Lower lobe of right lung (tissue), 2 donors: Measurements from ENCODE around the gene ACY1. TPM values are rescaled to one million over a fixed set of nuclear protein-coding genes. Genes with fewer than 3 reads are reported as not detected.

Experiments used
- ATAC-seq, 2 donors: fragments of 200-7000 bp; cut with Tn5 transposase; one replicate each; pipeline ENCODE4 v1.9.1; 2020 to 2022; ENCODE audit warnings: mild to moderate bottlenecking in 2 of 2, moderate library complexity in 2 of 2
- DNase-seq: peaks from one replicate; pipeline ENCODE4 v3.0.0-alpha.2; 2020
- H3K27ac ChIP-seq: fragments of 200-600 bp; one replicate; pipeline ENCODE4 v1.8.0; 2022
- H3K27me3 ChIP-seq: fragments of 200-600 bp; one replicate; pipeline ENCODE4 v1.8.0; 2022; ENCODE audit warnings: low read depth
- H3K36me3 ChIP-seq: fragments of 200-600 bp; one replicate; pipeline ENCODE4 v1.8.0; 2022; ENCODE audit warnings: mild to moderate bottlenecking
- H3K4me1 ChIP-seq: fragments of 200-600 bp; one replicate; pipeline ENCODE4 v1.8.0; 2022
- H3K4me3 ChIP-seq: fragments of 200-600 bp; one replicate; pipeline ENCODE4 v1.8.0; 2022; ENCODE audit warnings: mild to moderate bottlenecking
- H3K9me3 ChIP-seq: fragments of 200-600 bp; one replicate; pipeline ENCODE4 v1.8.0; 2022
- CTCF ChIP-seq: fragments of 200-600 bp; IDR thresholded peaks from one replicate; pipeline ENCODE4 v1.8.0; 2022; ENCODE audit warnings: antibody characterized with exemption, mild to moderate bottlenecking
- intact Hi-C: fragments of 100-400 bp; cut with DNase I; formaldehyde crosslinking; loops from one replicate; pipeline ENCODE4 v1.11.0; 2022
- total RNA-seq: library from RNA; stranded (reverse); fragmentation: NEBNext Ultra II Directional; extraction: Animal tissue kit (Norgen Biotek cat#: 25700); gene quantifications from one replicate; pipeline ENCODE4 v1.2.1, GENCODE V29; 2021
- donor health status: DM: no; HTN: yes; CAD: no; lungs with severe emphysema.

The ACY1 gene
- total RNA-seq, 1 donor from 2014 or later: 20.6 TPM

GRCh38 chr3:51959651-51960050 is 23.7 kb upstream of the ACY1 start:
- Histone ChIP-seq H3K36me3 (peaks cover 10% of the 10 kb centered on the region), H3K27me3 (peaks cover 13% of the 10 kb centered on the region), H3K4me3 (no peak overlapping the region), H3K9me3 (no peaks in the 10 kb centered on the region), H3K27ac (no peak overlapping the region), H3K4me1 (peaks cover 17% of the 10 kb centered on the region)
- intact Hi-C loops: no loop called here
- no peak for ATAC-seq
- DNase-seq: no peak
- TF ChIP-seq CTCF: no peak

- H3K27ac ChIP-seq: no peak overlapping the region
- no peak for DNase-seq
- H3K9me3 ChIP-seq: no peaks in the 10 kb centered on the region
- H3K36me3 ChIP-seq: peaks cover 10% of the 10 kb centered on the region
- H3K4me1 ChIP-seq: peaks cover 15% of the 10 kb centered on the region
- intact Hi-C loops: no loop called here
- no peak for TF ChIP-seq CTCF
- ATAC-seq: no peak
- H3K4me3 ChIP-seq: no peak overlapping the region
- H3K27me3 ChIP-seq: peaks cover 10% of the 10 kb centered on the region
These were observed 22.9 kb upstream of the ACY1 start for GRCh38 chr3:51960386-51960785.

GRCh38 chr3:51961011-51961410 is 22.3 kb upstream of the ACY1 start:
- DNase-seq (no peak), ATAC-seq (no peak)
- intact Hi-C loops: no loop called here
- peaks cover 6% of the 10 kb centered on the region for H3K27me3 ChIP-seq
- H3K4me1 ChIP-seq: peaks cover 14% of the 10 kb centered on the region
- H3K4me3 ChIP-seq: no peak overlapping the region
- H3K27ac ChIP-seq: no peak overlapping the region
- H3K9me3 ChIP-seq: no peaks in the 10 kb centered on the region
- peaks cover 10% of the 10 kb centered on the region for H3K36me3 ChIP-seq
- no peak for TF ChIP-seq CTCF

- ATAC-seq (no peak), DNase-seq (no peak)
- H3K4me3 ChIP-seq: no peak overlapping the region
- peaks cover 14% of the 10 kb centered on the region for H3K4me1 ChIP-seq
- intact Hi-C loops: no loop called here
- TF ChIP-seq CTCF: no peak
- H3K9me3 ChIP-seq: no peaks in the 10 kb centered on the region
- peaks cover 10% of the 10 kb centered on the region for H3K36me3 ChIP-seq
- no peaks in the 10 kb centered on the region for H3K27me3 ChIP-seq
- H3K27ac ChIP-seq: no peak overlapping the region
These were observed 21.4 kb upstream of the ACY1 start for GRCh38 chr3:51961602-51962569.

- no peak for DNase-seq
- Histone ChIP-seq H3K27ac (no peak overlapping the region), H3K4me1 (peaks cover 15% of the 10 kb centered on the region), H3K4me3 (no peak overlapping the region), H3K9me3 (no peaks in the 10 kb centered on the region), H3K27me3 (no peaks in the 10 kb centered on the region), H3K36me3 (peaks cover 5% of the 10 kb centered on the region)
- ATAC-seq: no peak
- TF ChIP-seq CTCF: no peak
- intact Hi-C loops: no loop called here
These were observed 20.3 kb upstream of the ACY1 start for GRCh38 chr3:51962854-51963530.
